Stimulated activated CD4-positive, alpha-beta T cell treated with anti-CD3 and anti-CD28 coated beads, TNF-alpha, amount 100 ng/mL, for 48 hours (primary cell): Measurements from ENCODE around the gene GNA15.
"Not testable (repeated sequence)": the region's sequence is repeated elsewhere in the genome, so short reads cannot be mapped to it uniquely, and the experiment has no call there.

ENCODE experiments used
- DNase-seq, 3 donors: peaks; one replicate each; pipeline ENCODE4 v3.0.0-alpha.2; 2020; ENCODE audit warnings: low read depth in 3 of 3

GNA15 gene

GRCh38 chr19:3190921-3191805, 55.3 kb downstream of the GNA15 start:
- DNase-seq = no peak

GRCh38 chr19:3191806-3192104, 55.9 kb downstream of the GNA15 start:
- not testable (repeated sequence) for DNase-seq

DNA sequence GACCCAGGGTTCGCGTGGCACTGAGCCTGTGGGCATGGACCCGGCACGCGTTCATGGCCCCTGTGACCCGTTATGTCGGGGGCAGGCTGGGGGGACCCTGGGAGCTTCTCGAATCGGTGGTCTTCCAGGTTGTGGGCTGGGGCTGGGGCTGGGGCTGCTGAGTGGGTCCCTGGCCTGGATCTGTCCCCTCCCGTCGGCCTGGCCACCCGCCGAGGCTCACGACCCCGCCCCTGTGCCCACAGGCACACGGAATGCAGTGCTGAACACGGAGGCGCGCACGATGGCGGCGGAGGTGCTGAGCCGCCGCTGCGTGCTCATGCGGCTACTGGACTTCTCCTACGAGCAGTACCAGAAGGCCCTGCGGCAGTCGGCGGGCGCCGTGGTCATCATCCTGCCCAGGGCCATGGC, 56.4 kb downstream of the GNA15 start:
- DNase-seq = no peak

- DNase-seq = no peak
Observed at GRCh38 chr19:3192684-3193083, 56.9 kb downstream of the GNA15 start.

DNA sequence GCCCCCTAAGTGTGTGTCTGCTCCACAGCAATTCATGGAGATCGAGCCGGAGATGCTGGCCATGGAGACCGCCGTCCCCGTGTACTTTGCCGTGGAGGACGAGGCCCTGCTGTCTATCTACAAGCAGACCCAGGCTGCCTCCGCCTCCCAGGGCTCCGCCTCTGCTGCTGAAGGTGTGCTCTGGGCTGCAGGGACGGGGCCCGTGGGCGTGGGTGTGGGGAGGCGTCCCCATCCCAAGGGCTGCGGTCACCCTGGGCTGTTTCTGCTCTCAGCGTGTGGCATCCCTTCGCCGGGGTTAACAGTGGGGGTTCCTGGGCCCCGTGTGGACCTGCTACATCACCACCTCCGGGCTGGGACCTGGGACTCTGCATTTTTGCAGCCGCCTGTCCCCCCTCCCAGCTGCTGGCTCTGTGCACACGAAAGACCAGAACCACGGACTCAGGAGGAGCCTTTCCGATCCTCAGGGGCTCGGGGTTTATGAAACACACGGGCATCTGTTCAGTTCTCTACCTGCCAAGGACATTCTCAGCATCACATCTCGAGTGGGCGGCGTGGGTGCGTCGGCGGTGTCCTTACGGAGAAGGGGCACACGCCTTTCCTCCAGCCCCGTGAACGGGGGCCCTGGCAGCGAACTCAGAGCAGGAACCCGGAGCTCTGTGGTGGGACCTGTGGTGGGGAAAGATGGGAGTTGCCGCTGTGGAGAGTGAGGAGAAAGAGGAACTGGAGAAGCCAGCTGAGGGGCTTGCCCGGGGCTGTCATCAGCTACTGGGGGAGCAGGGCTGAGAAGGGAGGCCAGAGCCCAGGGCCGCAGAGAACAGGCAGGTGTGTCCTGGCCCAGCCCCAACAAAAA, 57.6 kb downstream of the GNA15 start:
- DNase-seq = no peak

DNA sequence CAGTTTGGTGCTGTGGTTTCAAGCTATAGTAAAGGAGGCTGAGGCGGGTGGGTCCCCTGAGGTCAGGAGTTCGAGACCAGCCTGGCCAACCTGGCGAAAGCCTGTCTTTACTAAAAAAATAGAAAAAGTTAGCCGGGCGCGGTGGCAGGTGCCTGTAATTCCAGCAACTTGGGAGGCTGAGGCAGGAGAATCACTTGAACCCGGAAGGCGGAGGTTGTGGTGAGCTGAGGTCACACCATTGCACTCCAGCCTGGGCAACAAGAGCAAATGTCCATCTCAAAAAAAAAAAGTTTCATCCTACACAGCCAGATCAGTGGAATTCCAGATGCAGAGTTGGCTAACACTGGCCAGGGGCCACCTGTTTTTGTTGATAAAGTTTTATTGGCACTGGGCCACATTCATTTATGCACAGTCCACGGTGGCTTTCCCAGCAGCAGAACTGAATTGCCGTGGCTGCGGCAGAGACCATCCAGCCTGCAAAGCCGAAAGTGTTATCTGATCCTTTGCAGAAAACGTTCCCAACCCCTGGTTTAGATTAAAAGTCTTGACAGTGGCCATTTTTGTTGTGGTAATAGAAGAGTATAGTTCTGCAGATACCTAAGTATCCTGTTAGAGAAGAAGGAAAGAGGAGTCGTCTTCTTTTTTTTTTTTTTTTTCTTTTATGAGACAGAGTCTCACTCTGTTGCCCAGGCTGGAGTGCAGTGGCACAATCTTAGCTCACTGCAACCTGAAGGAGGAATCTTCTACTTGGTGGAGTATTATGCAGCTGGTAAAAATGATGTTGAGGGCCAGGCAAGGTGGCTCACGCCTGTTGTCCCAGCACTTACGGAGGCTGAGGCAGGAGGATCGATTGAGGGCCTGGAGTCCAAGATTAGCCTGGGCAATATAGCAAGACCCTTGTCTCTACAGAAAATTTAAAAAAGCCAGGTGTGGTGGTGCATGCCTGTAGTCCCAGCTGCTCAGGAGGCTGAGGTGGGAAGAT, 58.6 kb downstream of the GNA15 start:
- DNase-seq = no peak

DNA sequence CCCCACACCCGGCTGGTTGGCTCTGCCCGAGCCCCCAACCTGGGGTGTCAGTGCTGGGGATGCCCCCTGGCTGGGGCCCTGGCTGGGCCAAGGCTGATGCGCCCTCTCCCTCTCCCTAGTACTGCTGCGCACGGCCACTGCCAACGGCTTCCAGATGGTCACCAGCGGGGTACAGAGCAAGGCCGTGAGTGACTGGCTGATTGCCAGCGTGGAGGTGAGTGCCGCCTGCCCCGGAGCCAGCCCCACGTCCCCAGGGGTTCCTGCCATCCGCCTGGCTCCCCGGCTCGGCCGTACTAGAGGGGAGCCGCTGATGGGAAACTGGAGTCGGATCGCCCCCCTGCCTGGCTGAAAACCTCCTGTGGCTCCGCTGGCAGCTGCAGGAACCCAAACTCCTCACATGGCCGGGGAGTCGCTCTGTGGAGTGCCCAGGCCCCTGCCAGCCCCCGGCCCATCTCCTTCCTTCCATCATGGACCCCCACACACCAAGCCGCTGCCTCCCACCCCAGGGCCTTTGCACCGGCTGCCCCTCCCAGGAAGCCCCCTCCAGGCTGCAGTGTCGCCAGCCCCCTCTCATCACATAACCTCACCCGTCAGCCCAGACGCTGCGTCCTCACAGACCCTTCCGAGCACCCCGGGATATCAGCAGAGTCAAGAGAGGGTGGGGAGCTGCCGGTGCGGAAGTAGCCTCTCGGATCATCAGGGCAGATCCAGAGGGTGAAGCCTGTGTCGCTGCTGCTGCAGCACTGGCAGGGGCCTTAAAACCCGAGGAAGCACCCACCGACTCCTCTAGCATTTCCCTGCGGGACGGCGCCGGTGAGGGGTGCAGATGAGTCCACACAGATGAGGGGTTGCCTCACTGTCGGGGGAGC, 60.5 kb downstream of the GNA15 start:
- no peak for DNase-seq

DNA sequence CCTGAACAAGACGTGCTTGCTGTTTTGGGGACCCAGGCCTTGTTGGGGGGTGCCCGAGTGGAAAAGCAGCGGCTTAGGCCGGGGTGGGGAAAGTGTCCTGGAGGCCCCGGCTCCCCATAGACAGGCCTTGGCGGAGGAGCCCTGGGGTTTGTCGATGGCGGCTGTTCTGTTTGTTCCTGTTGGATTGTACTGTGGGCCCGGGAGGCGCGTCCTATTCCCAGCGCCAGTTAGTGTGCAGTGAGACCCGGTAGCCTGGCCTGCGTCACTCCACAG, 61.0 kb downstream of the GNA15 start:
- no peak for DNase-seq

DNA sequence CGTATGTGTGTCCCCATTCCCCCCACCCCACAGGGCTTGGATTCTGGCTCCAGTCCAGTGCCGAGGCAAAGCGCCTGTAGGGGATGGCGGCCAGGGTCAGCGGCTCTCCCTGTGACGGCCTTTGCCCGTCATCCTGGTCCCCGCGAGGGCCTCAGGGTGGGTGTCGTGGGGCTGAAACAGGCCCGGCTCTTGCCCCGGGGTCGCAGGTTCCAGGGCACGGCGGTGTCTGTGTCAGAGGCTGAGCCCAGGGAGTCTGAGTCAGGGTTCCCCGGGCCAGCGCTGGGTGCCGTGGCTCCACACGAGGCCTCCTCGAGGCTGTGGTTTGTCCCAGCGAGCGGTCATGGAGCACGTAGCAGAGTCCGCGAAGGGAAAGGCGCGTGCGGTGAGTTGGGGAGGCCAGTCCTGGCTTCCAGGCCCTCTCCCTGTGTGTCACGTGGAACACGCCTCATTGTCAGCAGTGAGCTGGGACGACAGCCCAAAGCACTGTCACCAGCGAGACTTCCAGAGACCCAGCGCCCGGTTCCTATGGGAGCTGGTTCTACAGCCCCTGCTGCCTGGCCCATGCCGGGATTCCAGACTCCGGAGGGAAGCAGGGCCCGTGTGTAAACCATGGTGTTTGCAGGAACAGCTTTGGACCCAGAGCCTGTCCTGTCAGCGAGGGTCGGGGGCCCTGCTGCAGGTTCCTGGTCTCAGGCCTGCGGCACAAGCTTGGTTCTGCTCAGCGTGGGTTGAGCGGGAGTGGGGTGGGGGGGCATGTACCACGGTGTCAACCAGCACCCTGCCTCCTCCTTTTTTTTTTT, 63.3 kb downstream of the GNA15 start:
- DNase-seq = no peak

GRCh38 chr19:3201072-3201700, 65.4 kb downstream of the GNA15 start:
- DNase-seq = no peak

- no peak for DNase-seq
Observed at GRCh38 chr19:3201911-3202310, 66.1 kb downstream of the GNA15 start.

DNA sequence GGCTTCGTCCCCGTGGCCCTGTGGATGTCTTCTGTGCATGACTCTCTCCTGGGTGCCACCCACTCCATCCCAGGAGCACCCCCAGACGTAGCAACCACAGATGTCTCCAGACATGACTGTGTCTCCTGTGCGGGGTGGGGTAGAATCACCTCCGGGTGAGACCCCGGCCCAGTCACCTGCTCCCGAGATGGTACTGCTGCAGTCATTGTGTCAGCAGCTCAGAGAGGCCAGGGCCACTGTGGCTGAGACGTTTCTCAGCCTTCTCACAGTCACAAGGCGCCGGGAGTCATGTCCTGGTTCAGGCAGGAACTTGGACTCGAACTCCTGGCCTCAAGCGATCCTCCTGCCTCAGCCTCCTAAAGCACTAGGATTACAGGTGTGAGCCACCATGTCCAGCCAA, 66.5 kb downstream of the GNA15 start:
- DNase-seq = no peak

- not testable (repeated sequence) for DNase-seq
Observed at GRCh38 chr19:3202895-3203294, 67.1 kb downstream of the GNA15 start.

DNA sequence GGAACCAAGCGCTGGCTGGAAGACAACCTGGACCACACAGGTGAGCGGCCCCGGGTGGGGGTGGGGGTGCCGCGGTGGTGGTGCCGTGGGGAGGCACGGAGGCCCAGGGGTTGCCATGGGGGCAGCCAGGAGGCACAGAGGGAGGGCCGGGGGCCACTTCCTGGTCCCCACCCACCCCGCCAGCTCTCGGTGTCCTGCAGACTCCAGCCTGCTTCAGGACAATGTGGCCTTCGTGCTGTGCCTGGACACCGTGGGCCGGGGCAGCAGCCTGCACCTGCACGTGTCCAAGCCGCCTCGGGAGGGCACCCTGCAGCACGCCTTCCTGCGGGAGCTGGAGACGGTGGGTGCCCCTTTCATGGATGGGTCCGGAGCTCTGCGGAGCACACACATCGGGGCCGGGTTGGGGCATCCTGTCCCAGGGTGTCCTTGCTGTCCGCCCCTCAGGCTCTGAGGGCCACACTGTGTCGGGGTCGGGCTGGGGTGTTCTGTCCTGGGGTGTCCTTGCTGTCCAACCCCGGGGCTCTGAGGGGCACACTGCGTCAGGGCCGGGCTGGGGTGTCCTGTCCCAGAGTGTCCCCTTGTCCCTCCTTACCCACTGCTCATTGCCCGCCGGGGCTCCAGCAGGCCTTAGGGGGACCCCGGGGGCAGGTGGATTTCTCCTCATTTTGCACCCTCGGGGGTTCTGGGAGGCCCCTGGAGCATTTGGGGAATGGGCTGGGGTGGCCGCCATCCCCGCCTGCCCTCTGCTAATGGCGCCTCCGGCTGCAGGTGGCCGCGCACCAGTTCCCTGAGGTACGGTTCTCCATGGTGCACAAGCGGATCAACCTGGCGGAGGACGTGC, 68.2 kb downstream of the GNA15 start:
- no peak for DNase-seq

GRCh38 chr19:3204646-3205275, 68.9 kb downstream of the GNA15 start:
- no peak for DNase-seq

GRCh38 chr19:3206216-3206953, 70.6 kb downstream of the GNA15 start:
- no peak for DNase-seq

DNA sequence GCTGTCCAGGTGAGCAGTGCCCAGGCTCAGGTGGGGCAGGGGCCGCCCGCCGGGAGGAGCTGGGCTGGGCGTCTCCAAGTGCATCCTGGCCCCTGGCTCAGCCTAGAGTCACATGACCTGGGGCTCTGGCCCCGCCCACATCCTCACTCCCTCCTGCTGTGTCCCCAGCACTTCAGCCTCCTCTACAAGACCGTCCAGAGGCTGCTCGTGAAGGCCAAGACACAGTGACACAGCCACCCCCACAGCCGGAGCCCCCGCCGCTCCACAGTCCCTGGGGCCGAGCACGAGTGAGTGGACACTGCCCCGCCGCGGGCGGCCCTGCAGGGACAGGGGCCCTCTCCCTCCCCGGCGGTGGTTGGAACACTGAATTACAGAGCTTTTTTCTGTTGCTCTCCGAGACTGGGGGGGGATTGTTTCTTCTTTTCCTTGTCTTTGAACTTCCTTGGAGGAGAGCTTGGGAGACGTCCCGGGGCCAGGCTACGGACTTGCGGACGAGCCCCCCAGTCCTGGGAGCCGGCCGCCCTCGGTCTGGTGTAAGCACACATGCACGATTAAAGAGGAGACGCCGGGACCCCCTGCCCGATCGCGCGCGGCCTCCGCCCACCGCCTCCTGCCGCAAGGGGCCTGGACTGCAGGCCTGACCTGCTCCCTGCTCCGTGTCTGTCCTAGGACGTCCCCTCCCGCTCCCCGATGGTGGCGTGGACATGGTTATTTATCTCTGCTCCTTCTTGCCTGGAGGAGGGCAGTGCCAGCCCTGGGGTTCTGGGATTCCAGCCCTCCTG, 71.8 kb downstream of the GNA15 start:
- no peak for DNase-seq
